Epidermal melanocyte (primary cell): ENCODE measurements around the gene ACY1.

Experiments
- DNase-seq: peaks from one replicate; pipeline ENCODE4 v3.0.0; 2011; ENCODE audit warnings: low spot score; ENCODE audit not compliant: insufficient read length

The ACY1 gene

DNA sequence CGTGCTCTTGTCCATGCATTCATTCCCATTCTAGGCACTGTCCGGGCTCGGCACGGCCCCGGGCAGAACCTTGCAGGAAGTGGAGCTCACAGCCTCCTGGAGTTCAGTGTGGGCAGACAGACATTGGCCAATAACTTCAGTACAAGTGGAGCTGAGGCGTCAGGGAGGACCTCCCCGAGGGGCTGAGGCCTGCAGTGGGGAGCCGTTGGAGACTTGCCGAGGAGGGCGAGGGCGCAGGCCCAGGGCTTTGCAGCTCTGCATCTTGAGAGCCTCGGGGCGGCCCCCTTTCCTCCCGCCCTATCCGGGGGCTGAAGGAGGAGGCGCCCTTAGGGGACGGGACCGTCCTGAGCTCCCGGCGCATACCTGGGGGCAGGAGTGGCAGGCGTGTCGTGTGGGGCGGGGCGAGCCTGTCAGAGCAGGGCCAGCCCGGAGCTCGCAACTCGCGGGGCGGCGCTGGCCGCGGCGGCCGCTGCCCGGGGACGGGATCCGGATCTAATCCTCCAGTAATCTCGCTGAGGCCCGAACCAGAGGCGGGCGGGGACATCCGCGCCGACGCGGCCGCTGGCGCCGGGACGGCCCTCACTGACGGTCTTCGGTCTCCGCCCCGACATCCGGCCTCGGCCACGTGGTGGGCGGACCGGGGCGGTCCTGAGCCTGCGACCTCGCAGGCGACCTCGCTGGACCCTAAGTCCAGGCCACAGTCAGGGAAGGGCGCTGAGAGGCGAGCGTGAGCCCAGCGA, at the start of gene ACY1:
ACY1 (plus strand) TSS at position 698 of the 740 bp plus-strand sequence. CDS start 530 bp downstream, outside the sequence.
- DNase-seq, result peak; percentile 100

DNA sequence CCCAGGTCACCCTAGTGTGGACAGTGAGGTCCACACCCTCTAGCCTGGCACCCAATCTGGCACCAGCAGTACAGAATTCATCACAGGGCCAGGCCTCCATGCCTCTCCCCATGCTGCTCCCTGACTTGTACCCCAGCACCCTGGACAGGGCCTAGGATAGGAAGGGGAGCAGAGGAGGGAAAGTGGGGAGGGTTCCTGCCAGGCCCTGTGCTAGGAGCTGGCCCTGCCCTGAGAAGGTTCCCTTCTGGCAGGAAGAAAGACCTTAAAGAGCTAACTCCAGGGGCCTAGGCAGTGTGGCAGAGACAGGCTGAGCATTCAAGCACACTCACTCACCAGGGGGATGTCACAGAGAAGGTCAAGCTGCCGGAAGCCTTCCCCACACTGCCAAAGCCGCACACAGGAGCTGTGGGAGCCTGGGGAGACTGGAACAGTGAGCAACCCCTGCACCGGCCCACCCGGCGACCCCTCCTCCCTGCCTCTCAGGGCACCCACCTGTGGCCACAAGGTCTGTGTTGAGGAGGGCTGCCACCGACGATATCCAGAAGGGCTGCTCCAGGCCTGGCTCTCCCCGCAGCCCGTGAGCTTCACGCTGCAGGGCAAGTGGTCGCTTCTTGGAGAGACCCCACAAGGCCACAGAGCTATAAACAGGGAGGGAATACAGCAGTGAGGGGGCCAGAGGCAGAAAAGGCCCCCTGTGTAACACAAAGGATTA, 49.0 kb upstream of the ACY1 start:
- no peak for DNase-seq

DNA sequence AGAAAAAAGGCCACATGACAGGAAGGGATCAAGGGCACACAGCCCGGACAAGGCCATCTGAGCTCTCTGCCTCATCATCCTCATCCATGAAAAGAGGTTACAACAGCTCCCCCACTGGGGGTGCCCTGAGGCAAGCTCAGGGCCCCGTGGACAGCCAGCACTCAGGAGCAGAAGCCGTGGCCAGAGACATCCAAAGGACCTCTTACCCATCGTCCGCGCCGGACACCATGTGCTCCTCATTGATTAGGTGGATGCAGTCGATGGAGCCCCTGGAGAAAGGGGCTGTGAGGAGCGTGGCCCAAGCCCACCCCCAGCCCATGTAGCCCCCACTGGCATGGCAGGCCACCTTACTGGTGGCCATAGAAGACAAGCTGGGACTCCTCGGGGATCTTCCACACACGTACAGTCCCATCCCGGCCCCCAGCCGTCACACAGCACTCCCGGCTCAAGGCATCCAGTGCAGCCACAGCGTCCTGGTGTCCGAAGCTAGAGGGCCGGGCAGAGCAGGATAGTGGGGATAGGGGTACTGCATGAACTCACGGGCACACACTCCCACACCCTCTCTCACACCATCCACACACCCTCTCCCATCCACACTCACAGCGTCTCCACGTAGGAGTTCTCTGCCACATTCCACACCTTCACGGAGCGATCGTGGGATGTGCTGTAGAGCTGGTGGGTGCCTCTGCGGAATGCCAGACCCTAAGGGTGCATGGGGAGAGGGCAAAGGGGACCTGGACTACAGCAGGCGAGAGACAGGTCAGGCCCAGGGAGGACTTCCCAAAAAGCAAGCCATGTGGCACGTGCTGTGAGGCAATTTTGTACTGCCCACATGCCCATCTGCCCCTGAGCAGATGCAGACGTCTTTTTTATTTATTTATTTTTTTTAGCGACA, 48.1 kb upstream of the ACY1 start:
- no peak for DNase-seq

DNA sequence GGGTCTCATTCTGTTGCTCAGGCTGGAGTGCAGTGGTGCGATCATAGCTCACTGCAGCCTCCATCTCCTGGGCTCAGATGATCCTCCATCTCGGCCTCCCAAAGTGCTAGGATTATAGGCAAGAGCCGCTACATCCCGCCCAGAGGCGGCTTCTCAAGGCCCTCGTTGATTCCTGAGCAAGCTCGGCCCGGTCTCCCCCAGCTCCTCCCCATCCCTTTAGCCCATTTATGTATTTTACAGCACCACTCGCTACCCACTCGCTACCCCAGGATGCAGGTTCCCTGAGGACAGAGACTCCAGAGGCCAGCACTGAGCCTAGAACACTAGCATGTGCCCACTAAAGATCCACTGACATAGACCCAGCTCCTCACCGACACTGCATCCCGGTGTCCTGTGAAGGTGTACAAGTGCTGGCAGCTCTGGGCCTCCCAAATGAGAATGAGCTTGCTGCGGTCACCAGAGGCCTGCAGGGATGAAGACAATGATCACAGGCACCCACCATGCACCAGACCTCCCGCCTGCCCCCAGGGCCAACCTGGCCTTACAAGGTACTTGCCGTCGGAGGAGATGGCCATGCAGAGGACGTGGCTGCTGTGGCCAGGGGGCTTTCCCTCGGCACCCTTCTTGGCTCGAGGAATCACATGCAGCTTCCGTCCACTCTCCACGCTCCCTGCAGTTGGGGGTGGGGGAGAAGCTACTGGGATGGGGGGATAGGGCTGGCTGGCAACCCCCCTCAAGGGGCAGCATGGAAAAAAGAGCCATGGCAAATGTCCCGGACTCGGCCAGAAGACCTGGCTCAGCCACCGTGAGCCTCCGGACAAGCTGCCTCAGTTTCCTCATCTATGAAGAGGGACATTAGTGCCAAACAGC, 47.2 kb upstream of the ACY1 start:
- no peak for DNase-seq

DNA sequence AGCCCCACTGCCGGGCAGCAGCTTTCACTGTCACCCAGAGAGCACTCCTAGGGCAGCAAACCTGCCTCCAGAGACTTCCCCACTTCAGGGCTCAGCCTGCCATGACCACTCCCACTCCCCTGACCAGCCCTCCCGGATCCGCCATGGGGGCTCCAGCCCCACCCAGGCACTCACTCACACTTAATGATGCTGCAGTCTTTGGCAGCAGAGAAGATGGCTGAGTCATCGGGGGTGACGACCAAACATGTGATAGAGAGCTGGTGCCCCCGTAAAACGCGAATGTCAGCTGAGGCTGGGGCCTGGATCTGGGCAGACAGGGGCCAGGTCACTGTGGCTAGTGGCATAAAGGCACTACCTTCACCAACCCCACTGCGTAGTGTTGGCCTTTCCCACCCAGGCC, 46.3 kb upstream of the ACY1 start:
- no peak for DNase-seq

DNA sequence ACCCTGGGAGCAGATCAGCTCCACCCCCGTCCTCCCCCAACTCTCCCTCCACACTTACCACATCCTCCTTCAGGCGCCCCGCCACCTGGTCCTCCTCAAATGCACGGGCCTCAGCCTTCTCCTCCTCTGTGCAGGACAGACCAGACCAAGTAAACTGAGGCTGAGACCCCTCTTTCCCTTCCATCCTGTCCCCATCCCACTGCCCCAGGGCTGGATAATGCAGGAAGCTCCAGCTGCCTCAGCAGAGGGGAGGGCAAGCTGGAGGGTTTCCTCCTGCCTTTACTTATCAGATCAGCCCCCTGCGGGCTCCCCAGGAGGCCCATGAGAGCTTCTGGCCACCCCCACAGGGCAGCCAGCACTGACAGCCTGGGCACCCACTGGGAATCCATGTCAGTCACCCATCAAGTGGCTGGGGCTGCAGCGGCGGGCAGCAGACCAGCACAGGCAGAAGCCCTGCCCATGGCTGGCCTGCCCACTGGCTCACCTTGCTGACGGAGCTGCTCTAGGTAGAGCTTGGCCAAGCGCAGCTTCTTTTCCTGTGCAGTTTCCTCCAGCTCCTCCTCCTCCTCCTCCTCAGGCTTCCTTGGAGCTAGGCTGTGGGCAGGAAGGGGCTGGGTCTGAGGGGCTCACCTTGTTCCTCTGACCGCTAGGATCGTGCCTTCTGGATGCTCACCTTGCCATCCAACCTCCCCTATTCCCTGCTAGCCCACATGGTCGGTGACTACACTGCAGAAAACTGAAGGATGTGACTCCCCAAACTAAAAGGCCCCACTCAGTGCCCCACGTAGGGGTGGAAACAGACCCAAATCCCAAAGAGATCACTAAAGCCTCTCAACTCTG, 45.5 kb upstream of the ACY1 start:
- no peak for DNase-seq

DNA sequence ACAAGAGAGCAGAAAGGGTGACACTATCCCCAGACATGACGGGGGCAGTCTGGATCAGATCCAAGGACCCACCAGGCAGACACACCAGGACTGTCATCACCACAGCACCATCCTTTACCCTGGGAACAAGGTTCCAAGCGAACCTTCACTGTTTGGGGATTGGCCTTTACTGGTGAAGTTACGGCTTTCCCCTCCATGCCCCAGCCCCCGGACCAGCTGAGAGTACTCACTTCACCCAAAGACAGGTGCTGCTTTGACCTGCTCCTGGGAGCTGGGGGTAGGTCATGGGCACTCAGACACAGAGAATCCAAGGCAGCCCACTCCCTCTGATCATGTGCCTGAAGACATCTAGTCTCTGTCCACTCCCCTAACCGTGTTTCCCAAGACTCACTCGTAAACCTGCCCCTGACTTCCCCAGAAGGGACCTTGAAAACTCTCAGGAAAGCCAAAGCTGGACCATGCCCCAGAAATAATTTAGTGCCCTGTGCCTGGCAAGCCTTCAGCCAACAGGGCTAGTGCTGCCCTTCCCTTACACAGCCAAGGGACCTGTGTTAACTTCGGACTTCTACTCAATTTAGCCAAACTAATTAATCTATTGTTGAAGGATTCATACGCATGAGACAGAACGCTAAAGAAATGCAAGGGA, 44.4 kb upstream of the ACY1 start:
- DNase-seq, result no peak

DNA sequence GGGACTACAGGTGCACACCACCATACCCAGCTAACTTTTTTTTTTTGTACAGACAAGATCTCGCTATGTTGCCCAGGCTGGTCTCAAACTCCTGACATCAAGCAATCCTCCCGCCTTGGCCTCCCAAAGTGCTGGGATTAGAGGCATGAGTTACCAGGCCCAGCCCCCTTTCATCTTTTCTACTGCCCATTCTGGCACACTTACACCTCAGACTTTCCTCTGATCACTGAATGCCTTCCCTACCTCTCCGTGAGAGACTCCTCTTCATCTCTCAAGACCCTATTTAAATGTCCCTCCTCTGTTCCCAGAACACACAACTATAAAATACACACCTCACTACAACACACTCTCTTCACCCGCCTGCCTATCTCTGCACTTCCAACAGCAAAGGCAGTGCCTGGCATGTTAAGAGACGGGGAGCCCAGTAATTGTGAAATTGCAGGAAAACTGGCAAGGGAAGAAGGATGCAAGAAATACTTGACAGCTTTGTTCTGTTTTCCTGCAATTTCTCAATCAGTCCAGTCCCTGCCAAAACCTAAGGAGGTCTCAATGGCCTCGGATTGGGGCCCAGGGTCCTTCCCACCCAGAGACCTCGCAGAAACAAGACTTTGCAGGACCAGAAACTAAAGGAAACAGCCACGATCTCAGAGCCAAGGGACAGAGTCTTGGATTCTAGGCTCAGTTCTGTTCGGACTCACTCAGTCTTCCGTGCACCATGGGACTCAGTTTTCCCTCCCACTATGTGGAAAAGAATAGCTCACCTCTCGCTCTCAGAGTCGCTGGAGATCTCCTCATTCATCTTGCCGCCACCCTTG, 42.5 kb upstream of the ACY1 start:
- no peak for DNase-seq

DNA sequence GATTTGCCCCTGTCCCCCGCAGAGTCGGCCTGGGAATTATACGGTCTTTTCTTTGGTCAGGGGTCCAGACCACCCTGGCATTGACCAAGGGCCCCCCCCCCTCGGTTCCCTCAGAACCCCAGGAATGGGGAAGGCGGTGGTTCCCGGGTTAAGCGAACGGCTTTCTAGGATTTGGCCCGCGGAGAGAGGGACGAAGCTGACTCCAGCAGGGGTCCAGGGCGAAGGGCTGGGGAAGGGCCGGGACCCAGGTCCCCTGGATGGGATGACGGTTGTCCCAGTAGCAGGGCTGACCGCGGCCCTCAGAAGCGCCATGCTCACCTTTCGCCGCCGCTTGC, 41.9 kb upstream of the ACY1 start:
- no peak for DNase-seq

DNA sequence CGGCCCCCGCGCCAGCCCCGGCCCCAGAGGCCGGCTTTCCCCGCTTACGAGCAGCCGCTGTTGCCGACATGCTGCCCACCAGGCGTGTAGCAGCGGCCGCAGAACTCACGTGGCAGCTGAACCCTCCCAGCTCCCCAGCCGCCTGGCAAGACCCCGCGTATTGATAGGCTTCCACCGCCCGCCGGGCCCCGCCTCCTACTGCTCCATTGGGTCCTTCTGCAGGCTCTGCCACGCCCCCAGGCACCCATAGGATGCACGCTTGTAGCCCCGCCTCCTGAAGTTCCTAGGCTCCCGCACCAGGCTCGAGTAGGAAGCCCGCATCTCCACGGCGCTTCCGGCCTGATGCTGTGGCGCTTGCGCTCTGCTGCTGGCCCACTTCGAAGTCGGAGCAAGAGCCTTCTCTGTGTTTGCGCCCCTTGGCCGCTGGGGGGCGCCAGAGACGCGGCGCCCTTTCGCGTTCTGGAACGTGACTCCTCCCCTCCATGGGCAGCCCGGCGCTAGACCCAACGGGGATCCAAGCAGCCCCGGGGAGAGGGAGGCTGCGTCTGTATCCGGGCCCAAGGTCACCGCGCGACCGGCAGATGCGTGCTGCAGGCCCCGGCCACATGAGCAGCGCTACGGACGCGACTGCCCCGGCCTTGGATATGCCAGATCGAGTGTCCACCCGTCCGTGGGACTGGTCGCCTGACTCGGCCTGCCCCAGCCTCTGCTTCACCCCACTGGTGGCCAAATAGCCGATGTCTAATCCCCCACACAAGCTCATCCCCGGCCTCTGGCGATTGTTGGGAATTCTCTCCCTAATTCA, 41.3 kb upstream of the ACY1 start, which contains the start of the genes PARP3 and RRP9:
PARP3 (plus strand) TSS at position 566 of the 805 bp plus-strand sequence. CDS start 993 bp downstream, outside the sequence.
RRP9 (minus strand) TSS at position 107 of the 805 bp plus-strand sequence; CDS start at position 70, 37 bp downstream.
- DNase-seq, result peak; percentile 99

DNA sequence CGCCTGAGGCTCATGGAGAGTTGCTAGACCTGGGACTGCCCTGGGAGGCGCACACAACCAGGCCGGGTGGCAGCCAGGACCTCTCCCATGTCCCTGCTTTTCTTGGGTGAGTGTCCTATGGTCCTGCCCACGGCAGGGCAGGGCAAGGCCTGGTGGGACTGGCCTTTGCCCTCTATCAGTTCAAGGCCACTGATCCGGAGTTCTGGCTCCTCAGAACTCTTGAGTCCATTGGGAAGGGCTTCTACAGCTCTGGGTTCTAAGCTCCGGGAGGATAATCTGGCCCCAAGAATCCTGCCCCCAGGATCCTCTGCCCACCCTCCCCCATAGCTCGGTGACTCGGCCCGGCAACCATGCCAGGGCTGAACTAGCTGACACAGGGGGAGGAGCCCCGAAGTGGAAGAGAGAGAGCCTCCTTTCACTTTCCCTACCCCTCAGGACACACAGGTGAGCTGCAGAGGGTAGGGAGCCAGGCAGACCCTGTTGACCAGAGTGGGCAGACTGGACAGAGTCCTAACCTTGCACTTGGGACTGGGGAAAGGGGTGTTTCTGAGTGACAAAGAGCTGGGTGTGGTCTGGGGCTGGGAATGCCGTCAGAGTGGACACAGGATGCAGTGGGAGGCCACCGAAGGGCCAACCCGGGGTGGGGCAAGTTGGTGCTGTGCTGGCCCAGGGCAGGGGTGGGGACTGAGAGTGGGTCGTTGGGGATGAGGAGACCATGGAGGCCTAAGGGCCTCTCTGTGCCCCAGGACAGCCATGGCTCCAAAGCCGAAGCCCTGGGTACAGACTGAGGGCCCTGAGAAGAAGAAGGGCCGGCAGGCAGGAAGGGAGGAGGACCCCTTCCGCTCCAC, 40.5 kb upstream of the ACY1 start:
- DNase-seq, result no peak

DNA sequence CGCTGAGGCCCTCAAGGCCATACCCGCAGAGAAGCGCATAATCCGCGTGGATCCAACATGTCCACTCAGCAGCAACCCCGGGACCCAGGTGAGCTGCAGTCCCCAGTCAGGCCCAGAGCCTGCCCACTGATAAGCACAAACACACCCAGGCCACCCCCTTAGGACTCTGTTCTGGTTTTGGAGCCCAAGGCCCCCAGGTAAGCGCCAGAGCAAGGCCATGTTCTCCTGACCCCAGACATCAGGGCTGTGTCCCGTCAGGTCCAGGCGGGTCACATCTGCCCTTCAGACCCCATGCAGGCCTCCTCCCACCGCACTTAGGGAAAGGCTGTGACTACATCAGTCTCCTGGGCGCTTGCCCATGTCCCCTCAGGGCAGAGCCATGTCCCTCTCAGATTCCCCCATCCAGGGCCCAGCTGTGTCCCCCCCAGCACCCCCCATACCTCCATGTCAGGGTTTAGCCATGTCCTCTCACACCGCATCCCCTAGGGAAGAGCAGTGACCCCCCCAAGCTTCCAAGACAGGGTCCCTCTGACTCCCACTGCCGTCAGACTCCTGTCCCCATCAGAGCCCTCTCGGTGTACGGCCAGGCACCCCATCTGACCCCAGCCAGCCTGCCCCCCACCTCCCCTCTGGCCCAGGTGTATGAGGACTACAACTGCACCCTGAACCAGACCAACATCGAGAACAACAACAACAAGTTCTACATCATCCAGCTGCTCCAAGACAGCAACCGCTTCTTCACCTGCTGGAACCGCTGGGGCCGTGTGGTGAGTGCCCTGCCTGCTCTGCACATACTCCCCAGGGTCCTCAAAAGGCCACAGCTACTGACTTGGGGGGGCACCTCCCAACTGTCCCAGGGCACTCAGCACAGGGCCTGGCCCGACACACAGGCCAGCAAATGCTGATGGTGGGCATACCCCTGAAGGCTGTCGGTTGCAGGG, 39.6 kb upstream of the ACY1 start:
- no peak for DNase-seq

DNA sequence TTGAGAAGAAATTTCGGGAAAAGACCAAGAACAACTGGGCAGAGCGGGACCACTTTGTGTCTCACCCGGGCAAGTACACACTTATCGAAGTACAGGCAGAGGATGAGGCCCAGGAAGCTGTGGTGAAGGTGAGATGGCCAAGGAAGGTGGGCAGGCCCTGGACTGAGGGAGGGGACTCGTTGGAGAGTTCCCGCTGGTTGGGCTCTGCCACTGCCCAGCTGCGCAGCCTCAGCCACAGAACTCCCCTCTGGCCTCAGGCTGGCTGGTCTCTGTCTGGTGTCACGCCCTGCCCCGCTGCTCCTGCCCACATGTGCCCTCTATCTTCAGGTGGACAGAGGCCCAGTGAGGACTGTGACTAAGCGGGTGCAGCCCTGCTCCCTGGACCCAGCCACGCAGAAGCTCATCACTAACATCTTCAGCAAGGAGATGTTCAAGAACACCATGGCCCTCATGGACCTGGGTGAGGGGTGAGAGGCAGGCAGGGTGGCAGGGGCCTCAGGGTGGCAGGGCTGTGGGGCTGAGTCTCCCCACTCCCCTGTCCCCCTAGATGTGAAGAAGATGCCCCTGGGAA, 38.8 kb upstream of the ACY1 start:
- DNase-seq, result no peak

DNA sequence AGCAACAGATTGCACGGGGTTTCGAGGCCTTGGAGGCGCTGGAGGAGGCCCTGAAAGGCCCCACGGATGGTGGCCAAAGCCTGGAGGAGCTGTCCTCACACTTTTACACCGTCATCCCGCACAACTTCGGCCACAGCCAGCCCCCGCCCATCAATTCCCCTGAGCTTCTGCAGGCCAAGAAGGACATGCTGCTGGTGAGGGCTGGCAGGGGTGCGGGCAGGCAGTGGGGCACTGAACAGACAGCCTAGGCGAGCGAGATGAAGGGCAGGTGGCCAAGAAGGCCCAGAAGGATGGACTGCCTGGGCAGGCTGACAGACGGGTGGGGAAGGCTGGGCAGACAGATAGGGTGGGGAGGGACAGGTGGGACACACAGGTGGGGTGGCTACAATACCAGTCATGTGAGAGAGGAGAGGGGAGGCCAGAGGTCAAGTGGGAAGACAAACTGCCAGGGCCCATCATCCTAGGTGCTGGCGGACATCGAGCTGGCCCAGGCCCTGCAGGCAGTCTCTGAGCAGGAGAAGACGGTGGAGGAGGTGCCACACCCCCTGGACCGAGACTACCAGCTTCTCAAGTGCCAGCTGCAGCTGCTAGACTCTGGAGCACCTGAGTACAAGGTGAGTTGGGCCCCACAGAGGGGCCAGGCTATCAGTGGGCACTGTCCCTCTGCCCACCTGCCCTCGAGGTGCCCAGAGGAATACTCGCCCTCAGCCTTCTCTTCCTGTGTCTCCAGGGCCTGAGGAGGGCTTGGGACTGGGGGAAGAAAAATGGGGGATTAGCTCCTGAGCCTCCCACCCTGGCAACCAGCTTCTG, 38.1 kb upstream of the ACY1 start:
- no peak for DNase-seq
